Stomach (tissue), 9 donors: ENCODE measurements around the gene ACOT8. TPM values are rescaled to one million over a fixed set of nuclear protein-coding genes. Genes with fewer than 3 reads are reported as not detected.
A peak's percentile ranks its signal among the peaks of the same experiment; 100 is the strongest.

ENCODE experiments used
- DNase-seq, 2 donors: peaks; one replicate each; pipeline versions ENCODE4 v3.0.0 to v3.0.0-alpha.2; 2013 to 2019
- H3K27ac ChIP-seq, 5 donors: fragments of 200-600 bp in 4 of 5; sonication (generic) in 4 of 5; one replicate each; pipeline ENCODE4 v1.5.1; 2013 to 2019; ENCODE audit warnings: mild to moderate bottlenecking in 1 of 5, moderate library complexity in 1 of 5
- H3K27me3 ChIP-seq, 3 donors: fragments of 200-600 bp; sonication (generic); one replicate each; pipeline ENCODE4 v1.5.1; 2017 to 2019; ENCODE audit warnings: mixed run types in 1 of 3
- H3K36me3 ChIP-seq, 4 donors: fragments of 200-600 bp; sonication (generic); 1 replicate in 3 of 4; 2 replicates in 1 of 4; pipeline ENCODE4 v1.5.1; 2016 to 2019
- H3K4me1 ChIP-seq, 4 donors: fragments of 200-600 bp; sonication (generic); one replicate each; pipeline ENCODE4 v1.5.1; 2016 to 2019
- H3K4me3 ChIP-seq, 4 donors: fragments of 200-600 bp; sonication (generic) in 3 of 4; one replicate each; pipeline ENCODE4 v1.5.1; 2016 to 2019; ENCODE audit warnings: mild to moderate bottlenecking in 1 of 4
- H3K9me3 ChIP-seq, 4 donors: fragments of 200-600 bp; sonication (generic); one replicate each; pipeline ENCODE4 v1.5.1; 2016 to 2019
- EP300 ChIP-seq: sonication (generic); formaldehyde crosslinking; IDR thresholded peaks from one replicate; pipeline ENCODE4 v1.6.1; 2017; ENCODE audit warnings: antibody characterized with exemption
- POLR2A ChIP-seq, 4 donors: fragments of 450-650 bp; IDR thresholded peaks; one replicate each; pipeline ENCODE4 v1.6.1; 2016; ENCODE audit warnings: antibody characterized with exemption in 4 of 4, control low read depth in 2 of 4, mild to moderate bottlenecking in 1 of 4, moderate library complexity in 1 of 4
- POLR2AphosphoS5 ChIP-seq, 3 donors: sonication (generic); formaldehyde crosslinking; IDR thresholded peaks; one replicate each; pipeline ENCODE4 v1.6.1; 2016; ENCODE audit warnings: antibody characterized with exemption in 3 of 3
- WGBS, 5 donors: extraction: QIAGEN DNeasy Blood & Tissue Kit in 3 of 5; methylation state at CpG; one replicate each; pipeline versions ENCODE4 v1.1.5 to v1.1.7; 2013 to 2018; 5-methylcytosine and 5-hydroxymethylcytosine counted together
- intact Hi-C: fragments of 100-400 bp; cut with DNase I; formaldehyde crosslinking; loops from one replicate; pipeline ENCODE4 v1.15.1; 2023; ENCODE audit warnings: low total_unique reads
- polyA plus RNA-seq, 3 donors: library from polyadenylated mRNA; stranded (reverse); fragments of 200-250 nt; gene quantifications; one replicate each; pipeline ENCODE4 v1.2.3, GENCODE V29; 2013
- total RNA-seq, 5 donors: library from RNA; depleted of rRNA; stranded (reverse); fragments of >200 nt; gene quantifications; one replicate each; pipeline versions ENCODE4 v1.1.0 to v1.2.3, GENCODE V29; 2014 to 2016
- TF ChIP-seq, protein P1 (sequence below), 7 experiments: fragments of 450-650 bp in 4 of 7; fragments of 200-600 bp in 3 of 7; sonication (generic) in 3 of 7; IDR thresholded peaks; one replicate each; pipeline ENCODE4 v1.5.1; 2016 to 2019; ENCODE audit warnings: antibody characterized with exemption in 7 of 7, control low read depth in 2 of 7, mild to moderate bottlenecking in 1 of 7
- donor health status: healthy with polysubstance abuse.
- donor health status: Bipolar disorder and iron deficiency.
- donor health status: healthy.

Gene ACOT8
- total and polyA plus RNA-seq, 8 donors, result 26.6 to 216 (median 79.6) TPM

DNA sequence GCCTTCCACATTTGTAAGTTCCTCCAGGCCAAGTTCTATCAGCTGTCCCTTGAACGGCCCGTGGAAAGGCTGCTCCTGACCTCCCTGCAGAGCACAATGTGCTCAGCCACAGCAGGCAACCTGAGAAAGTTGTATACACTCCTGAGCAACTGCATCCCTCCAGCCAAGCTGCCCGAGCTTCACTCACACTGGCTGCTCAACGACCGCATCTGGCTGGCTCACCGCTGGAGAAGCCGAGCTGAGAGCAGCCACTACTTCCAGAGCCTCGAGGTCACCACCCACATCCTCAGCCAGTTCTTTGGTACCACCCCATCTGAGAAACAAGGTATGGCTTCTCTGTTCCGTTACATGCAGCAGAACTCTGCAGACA is 25.9 kb upstream of the ACOT8 start:
- no peak overlapping the region for H3K4me3 ChIP-seq
- intact Hi-C loops, result no loop called here
- no peak for DNase-seq
- no peaks in the 10 kb centered on the region for H3K27me3 ChIP-seq
- peaks cover 15 to 67% (median 57%) of the 10 kb centered on the region in 4 donors for H3K36me3 ChIP-seq
- WGBS, 5 donors, result 63 to 86% (median 76%) methylated on average over 8 to 9 of the region's 9 CpGs
- H3K4me1 ChIP-seq, result peaks cover 16 to 47% (median 33%) of the 10 kb centered on the region in 4 donors
- no peak overlapping the region for H3K27ac ChIP-seq
- H3K9me3 ChIP-seq, result no peaks in the 10 kb centered on the region
- TF ChIP-seq, protein P1, sequence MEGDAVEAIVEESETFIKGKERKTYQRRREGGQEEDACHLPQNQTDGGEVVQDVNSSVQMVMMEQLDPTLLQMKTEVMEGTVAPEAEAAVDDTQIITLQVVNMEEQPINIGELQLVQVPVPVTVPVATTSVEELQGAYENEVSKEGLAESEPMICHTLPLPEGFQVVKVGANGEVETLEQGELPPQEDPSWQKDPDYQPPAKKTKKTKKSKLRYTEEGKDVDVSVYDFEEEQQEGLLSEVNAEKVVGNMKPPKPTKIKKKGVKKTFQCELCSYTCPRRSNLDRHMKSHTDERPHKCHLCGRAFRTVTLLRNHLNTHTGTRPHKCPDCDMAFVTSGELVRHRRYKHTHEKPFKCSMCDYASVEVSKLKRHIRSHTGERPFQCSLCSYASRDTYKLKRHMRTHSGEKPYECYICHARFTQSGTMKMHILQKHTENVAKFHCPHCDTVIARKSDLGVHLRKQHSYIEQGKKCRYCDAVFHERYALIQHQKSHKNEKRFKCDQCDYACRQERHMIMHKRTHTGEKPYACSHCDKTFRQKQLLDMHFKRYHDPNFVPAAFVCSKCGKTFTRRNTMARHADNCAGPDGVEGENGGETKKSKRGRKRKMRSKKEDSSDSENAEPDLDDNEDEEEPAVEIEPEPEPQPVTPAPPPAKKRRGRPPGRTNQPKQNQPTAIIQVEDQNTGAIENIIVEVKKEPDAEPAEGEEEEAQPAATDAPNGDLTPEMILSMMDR (IDR thresholded peaks at IDR 0.05), result no peak
- no peak for TF ChIP-seq POLR2AphosphoS5 (IDR thresholded peaks at IDR 0.05)
- TF ChIP-seq EP300, result no peak
- TF ChIP-seq POLR2A (IDR thresholded peaks at IDR 0.05), result no peak

DNA sequence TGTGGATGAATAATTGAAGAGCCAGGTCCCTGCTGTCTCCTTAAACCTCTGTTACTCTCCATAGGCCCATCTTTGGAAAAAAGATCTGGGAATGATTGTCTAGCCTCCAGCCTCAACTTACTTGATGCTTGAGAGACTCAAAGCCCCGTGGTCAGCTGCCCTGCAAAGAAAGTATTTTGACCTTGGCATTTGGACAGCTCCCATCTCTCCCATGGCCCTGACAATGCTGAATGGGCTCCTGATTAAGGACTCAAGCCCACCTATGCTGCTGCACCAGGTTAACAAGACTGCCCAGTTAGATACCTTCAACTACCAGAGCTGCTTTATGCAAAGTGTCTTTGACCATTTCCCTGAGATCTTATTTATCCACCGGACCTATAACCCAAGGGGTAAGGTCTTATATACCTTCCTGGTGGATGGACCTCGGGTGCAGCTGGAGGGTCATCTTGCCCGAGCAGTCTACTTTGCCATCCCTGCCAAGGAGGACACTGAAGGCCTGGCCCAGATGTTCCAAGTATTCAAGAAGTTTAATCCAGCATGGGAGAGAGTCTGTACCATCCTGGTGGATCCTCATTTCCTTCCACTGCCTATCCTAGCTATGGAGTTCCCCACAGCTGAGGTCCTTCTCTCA is 25.4 kb upstream of the ACOT8 start:
- peaks cover 19 to 67% (median 61%) of the 10 kb centered on the region in 4 donors for H3K36me3 ChIP-seq
- no peaks in the 10 kb centered on the region for H3K27me3 ChIP-seq
- no peaks in the 10 kb centered on the region for H3K9me3 ChIP-seq
- no peak overlapping the region for H3K4me3 ChIP-seq
- WGBS, 5 donors, result 66 to 88% (median 74%) methylated on average over 4 of the region's 4 CpGs
- TF ChIP-seq POLR2AphosphoS5 (IDR thresholded peaks at IDR 0.05) (no peak), POLR2A (IDR thresholded peaks at IDR 0.05) (no peak), EP300 (no peak)
- TF ChIP-seq, protein P1 (IDR thresholded peaks at IDR 0.05), result no peak
- H3K4me1 ChIP-seq, result peaks cover 16 to 46% (median 32%) of the 10 kb centered on the region in 4 donors
- H3K27ac ChIP-seq, result peak overlapping the region in 1 of 5 donors; percentile 91
- no peak for DNase-seq
- intact Hi-C loops, result no loop called here

DNA sequence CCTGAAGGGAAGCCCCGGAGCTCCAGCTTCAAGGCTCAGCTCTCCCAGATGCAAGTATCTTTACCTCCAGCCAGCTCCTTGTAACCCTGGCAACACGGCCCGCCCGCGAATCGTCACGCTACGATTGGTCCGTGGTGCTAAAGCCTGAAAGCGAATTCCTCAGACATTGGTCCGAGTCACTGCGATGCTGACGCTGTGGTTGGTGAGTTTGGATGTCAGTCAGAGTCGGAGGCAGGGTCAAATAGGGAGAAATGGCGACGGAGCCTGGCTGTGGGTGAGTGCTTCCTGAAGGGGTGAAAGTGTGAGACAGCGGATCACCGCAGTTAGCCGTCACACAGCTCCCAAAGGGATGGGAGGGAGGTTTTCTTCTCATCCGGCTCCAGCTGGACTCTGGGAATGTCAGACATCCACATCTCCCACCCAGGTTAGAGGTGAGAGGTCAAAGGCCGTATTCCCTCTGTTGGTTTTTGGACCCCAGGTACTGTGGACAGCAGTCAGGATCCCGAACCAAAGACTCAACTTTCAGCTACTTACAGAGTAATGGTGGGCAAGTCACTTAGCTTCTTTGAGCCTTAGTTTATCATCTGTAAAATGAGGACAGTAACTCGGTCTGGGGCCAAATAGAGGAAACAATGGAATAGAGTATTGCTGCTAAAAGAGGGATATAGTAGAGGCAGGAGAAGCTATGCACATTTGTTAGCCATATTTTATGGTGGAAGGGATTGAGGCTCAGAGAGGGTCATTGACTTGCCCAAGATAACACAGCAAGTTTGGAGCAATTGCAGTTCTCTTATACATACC is 24.0 kb upstream of the ACOT8 start, which contains the start of gene ZSWIM1:
TSS of gene ZSWIM1 (plus strand) at position 240 of the 801 bp plus-strand sequence. CDS start 1,366 bp downstream, outside the sequence.
- intact Hi-C loops, result no loop called here
- peaks cover 16 to 46% (median 32%) of the 10 kb centered on the region in 4 donors for H3K4me1 ChIP-seq
- DNase-seq, result peak; percentile 100
- H3K27ac ChIP-seq, result peak within 1 kb of the TSS; percentile 86 to 91 (median 90)
- H3K36me3 ChIP-seq, result peaks cover 21 to 64% (median 59%) of the 10 kb centered on the region in 4 donors
- H3K27me3 ChIP-seq, result no peaks in the 10 kb centered on the region
- H3K4me3 ChIP-seq, result peak within 1 kb of the TSS; percentile 61 to 75 (median 68)
- peak; percentile 29 to 85 (median 84) for TF ChIP-seq POLR2AphosphoS5 (IDR thresholded peaks at IDR 0.05)
- no peak for TF ChIP-seq EP300
- no peaks in the 10 kb centered on the region for H3K9me3 ChIP-seq
- 0 to 1% (median 1%) methylated on average over 23 of the region's 23 CpGs for WGBS, 5 donors

DNA sequence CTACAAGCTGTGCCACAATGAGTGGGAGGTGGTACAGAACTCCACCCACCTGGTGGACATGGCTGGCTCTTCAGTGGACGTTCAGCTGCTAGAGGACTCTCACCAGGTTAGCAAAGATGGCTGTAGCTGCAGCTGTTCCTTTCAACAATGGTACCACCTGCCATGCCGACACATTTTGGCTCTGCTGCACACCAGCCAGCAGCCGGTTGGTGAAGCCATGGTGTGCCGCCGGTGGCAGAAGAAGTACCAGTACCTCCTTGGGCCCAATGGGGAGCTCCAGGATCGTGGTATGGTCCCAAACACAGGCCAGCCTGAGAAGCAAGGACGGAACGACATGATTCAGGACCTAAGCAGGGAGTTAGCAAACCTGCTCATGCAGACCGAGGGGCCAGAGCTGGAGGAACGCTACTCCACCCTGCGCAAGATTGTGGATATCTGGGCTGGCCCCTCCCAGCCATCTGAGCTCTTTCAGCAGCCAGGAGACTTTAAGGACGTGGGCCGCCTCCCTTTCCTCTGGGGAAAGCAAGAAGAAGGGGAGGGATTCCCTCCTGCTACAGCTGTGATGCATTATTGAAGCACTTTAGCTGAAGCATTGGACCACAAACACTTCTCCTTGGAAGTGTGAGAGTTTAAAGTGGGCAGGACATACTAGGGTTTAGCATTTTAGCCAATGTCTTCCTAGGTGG is 21.0 kb upstream of the ACOT8 start:
- WGBS, 5 donors, result 73 to 91% (median 83%) methylated on average over 13 of the region's 13 CpGs
- peaks cover 10 to 27% (median 21%) of the 10 kb centered on the region in 4 donors for H3K4me1 ChIP-seq
- intact Hi-C loops, result no loop called here
- H3K36me3 ChIP-seq, result peaks cover 17 to 38% (median 34%) of the 10 kb centered on the region in 4 donors
- TF ChIP-seq POLR2AphosphoS5 (IDR thresholded peaks at IDR 0.05), result no peak
- TF ChIP-seq POLR2A (IDR thresholded peaks at IDR 0.05), result no peak
- TF ChIP-seq, protein P1 (IDR thresholded peaks at IDR 0.05), result no peak
- TF ChIP-seq EP300, result no peak
- H3K27me3 ChIP-seq, result no peaks in the 10 kb centered on the region
- no peaks in the 10 kb centered on the region for H3K9me3 ChIP-seq
- no peak overlapping the region for H3K27ac ChIP-seq
- no peak overlapping the region for H3K4me3 ChIP-seq
- DNase-seq, result peak in 1 of 2 donors; percentile 60
